Caco-2 (cell line): ENCODE data around the gene EMC1. TPM values are rescaled to one million over a fixed set of nuclear protein-coding genes. Genes with fewer than 3 reads are reported as not detected.
A peak's percentile ranks its signal among the peaks of the same experiment; 100 is the strongest.

Experiments
- BruUV-seq: library from RNA; stranded (reverse); fragments of 400-500 nt; replicated peaks from 2 replicates; lab custom pipeline; 2021; lab: Mats Ljungman, UMichigan
- CTCF ChIA-PET: fragments of 300-600 bp; sonication (Branson Sonifier 250); formaldehyde crosslinking; loops from one replicate; lab custom pipeline; 2022; ENCODE audit warnings: antibody characterized with exemption; lab: Charles Lee
- POLR2A ChIA-PET: fragments of 300-600 bp; sonication (Branson Sonifier 250); formaldehyde crosslinking; loops from one replicate; lab custom pipeline; 2022; ENCODE audit warnings: antibody characterized with exemption; lab: Charles Lee
- DNase-seq, 2 experiments: peaks; one replicate each; pipeline versions ENCODE4 v3.0.0 to v3.0.0-alpha.2; 2020 to 2022
- H3K27me3 ChIP-seq: replicated peaks from 2 replicates; pipeline ENCODE4 v1.6.0; 2011; ENCODE audit warnings: low read length; ENCODE audit not compliant: control insufficient read depth, insufficient read depth
- H3K36me3 ChIP-seq: 2 replicates; pipeline ENCODE4 v1.5.1; 2011; ENCODE audit warnings: low read length; ENCODE audit not compliant: control insufficient read depth, insufficient read depth
- H3K4me1 ChIP-seq: fragments of 250-450 bp; sonication (Bioruptor Pico); 2 replicates; pipeline ENCODE4 v1.5.1; 2020; ENCODE audit warnings: mild to moderate bottlenecking
- H3K4me3 ChIP-seq: 2 replicates; pipeline ENCODE4 v1.5.1; 2011; ENCODE audit warnings: low read depth, mild to moderate bottlenecking, control low read depth, low read length
- H3K9me3 ChIP-seq: fragments of 250-450 bp; sonication (Bioruptor Pico); 2 replicates; pipeline ENCODE4 v1.5.1; 2020; ENCODE audit warnings: mild to moderate bottlenecking, moderate library complexity
- H3K27ac Mint-ChIP-seq: one replicate; pipeline ENCODE4 v1.8.0; 2022; ENCODE audit warnings: mixed read lengths; ENCODE audit not compliant: unreplicated experiment
- H3K27me3 Mint-ChIP-seq: one replicate; pipeline ENCODE4 v1.8.0; 2022; ENCODE audit warnings: mixed read lengths; ENCODE audit not compliant: insufficient read depth, unreplicated experiment
- H3K36me3 Mint-ChIP-seq: one replicate; pipeline ENCODE4 v1.8.0; 2022; ENCODE audit warnings: mild to moderate bottlenecking, mixed read lengths; ENCODE audit not compliant: insufficient read depth, unreplicated experiment
- H3K4me1 Mint-ChIP-seq: one replicate; pipeline ENCODE4 v1.8.0; 2022; ENCODE audit warnings: low read depth, mixed read lengths; ENCODE audit not compliant: unreplicated experiment
- H3K4me3 Mint-ChIP-seq: one replicate; pipeline ENCODE4 v1.8.0; 2022; ENCODE audit warnings: mild to moderate bottlenecking, moderate library complexity, mixed read lengths; ENCODE audit not compliant: unreplicated experiment
- H3K9me3 Mint-ChIP-seq: one replicate; pipeline ENCODE4 v1.8.0; 2022; ENCODE audit warnings: mixed read lengths; ENCODE audit not compliant: unreplicated experiment
- intact Hi-C: fragments of 100-400 bp; cut with micrococcal nuclease; formaldehyde crosslinking; loops from one replicate; pipeline ENCODE4 v1.10.0; 2022; ENCODE audit not compliant: unreplicated experiment
- total RNA-seq: library from RNA; stranded (reverse); gene quantifications from 2 replicates; pipeline ENCODE4 v1.2.3, GENCODE V29; 2022
- TF ChIP-seq, protein P1 (sequence below), 2 experiments: fragments of 200-600 bp in 1 of 2; IDR thresholded peaks; 1 replicate in 1 of 2; 2 replicates in 1 of 2; pipeline versions ENCODE4 v1.5.1 to v1.8.0; 2011 to 2022; ENCODE audit warnings: antibody characterized with exemption in 1 of 2, control low read depth in 1 of 2, inconsistent platforms in 1 of 2, low read depth in 1 of 2, low read length in 1 of 2, mild to moderate bottlenecking in 1 of 2, moderate library complexity in 1 of 2; ENCODE audit not compliant: insufficient read depth in 1 of 2, severe bottlenecking in 1 of 2, unreplicated experiment in 1 of 2

EMC1 gene
- total RNA-seq, 1 experiment from 2014 or later = 51.5 TPM

DNA sequence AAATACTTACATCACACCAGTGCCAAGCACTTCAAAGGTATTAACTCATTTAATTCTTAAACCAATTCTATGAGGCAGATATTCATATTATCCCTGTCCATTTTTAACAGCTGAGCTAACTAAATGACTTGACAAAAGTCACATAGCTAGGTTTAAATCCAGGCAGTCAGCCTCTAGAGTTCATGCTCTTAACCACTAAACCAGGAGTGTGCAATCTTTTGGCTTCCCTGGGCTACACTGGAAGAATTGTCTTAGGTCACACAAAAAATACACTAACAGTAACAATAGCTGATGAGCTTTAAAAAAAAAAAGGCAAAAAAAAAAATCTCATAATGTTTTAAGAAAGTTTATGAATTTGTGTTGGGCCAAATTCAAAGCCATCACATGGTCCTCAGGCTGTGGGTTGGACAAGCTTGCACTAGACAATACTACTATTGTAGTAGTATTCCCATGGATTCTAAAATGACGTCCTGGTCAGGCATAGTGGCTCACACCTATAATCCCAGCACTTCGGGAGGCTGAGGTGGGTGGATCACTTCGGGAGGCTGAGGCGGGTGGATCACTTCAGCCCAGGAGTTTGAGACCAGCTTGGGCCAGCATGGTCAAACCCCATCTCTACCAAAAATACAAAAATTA is 51.2 kb downstream of the EMC1 start:
- no TSS peak for BruUV-seq
- TF ChIP-seq, protein P1, sequence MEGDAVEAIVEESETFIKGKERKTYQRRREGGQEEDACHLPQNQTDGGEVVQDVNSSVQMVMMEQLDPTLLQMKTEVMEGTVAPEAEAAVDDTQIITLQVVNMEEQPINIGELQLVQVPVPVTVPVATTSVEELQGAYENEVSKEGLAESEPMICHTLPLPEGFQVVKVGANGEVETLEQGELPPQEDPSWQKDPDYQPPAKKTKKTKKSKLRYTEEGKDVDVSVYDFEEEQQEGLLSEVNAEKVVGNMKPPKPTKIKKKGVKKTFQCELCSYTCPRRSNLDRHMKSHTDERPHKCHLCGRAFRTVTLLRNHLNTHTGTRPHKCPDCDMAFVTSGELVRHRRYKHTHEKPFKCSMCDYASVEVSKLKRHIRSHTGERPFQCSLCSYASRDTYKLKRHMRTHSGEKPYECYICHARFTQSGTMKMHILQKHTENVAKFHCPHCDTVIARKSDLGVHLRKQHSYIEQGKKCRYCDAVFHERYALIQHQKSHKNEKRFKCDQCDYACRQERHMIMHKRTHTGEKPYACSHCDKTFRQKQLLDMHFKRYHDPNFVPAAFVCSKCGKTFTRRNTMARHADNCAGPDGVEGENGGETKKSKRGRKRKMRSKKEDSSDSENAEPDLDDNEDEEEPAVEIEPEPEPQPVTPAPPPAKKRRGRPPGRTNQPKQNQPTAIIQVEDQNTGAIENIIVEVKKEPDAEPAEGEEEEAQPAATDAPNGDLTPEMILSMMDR (IDR thresholded peaks at IDR 0.05; ENCODE audit: insufficient read depth in 1 of 2, low read depth in 1 of 2, low read length in 1 of 2, severe bottlenecking in 1 of 2, unreplicated experiment in 1 of 2) = no peak
- CTCF ChIA-PET = no interaction called here
- Mint-ChIP-seq H3K27ac (no peak overlapping the region), H3K4me1 (peaks cover 43% of the 10 kb centered on the region), H3K27me3 (no peaks in the 10 kb centered on the region), H3K36me3 (peaks cover 77% of the 10 kb centered on the region), H3K4me3 (no peak overlapping the region), H3K9me3 (no peaks in the 10 kb centered on the region)
- POLR2A ChIA-PET = no interaction called here
- no peak for DNase-seq
- Histone ChIP-seq H3K4me3 (no peak overlapping the region), H3K27me3 (no peaks in the 10 kb centered on the region), H3K4me1 (peaks cover 59% of the 10 kb centered on the region), H3K9me3 (no peaks in the 10 kb centered on the region), H3K36me3 (peaks cover 1% of the 10 kb centered on the region; the same call in 1 of the 2 replicates)
- intact Hi-C loops = no loop called here

DNA sequence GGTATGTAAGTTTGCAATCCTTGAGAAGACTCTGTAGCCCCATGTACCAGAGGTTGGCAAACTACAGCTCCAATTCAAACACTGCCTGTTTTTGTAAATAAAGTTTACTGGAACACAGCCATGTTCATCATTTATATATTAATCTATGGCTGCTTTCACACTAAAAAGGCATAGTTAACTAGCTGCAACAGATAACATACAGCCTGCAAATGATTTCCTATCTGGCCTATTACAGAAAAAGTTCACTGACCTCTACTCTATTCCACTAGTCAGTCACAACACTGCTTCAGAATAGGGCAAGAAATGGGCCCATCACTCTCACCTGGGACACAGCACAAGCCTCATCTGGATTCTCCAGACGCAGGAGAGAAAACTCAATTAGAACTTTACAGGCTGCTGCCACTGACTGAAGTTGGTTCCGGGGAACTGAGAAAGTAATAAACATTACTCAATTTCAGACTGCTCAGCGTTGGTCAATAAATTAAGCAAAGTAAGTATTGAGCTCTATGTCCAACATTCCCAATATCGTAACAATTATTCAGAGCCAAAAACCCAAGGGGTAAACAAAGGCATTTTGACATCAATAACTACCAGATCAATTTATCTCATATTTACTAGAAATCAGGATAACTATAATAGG is 51.9 kb downstream of the EMC1 start:
- TF ChIP-seq, protein P1 (IDR thresholded peaks at IDR 0.05; ENCODE audit: insufficient read depth in 1 of 2, low read depth in 1 of 2, low read length in 1 of 2, severe bottlenecking in 1 of 2, unreplicated experiment in 1 of 2) = no peak
- Mint-ChIP-seq H3K4me1 (peaks cover 37% of the 10 kb centered on the region), H3K36me3 (peaks cover 77% of the 10 kb centered on the region), H3K9me3 (no peaks in the 10 kb centered on the region), H3K4me3 (no peak overlapping the region), H3K27ac (no peak overlapping the region), H3K27me3 (no peaks in the 10 kb centered on the region)
- Histone ChIP-seq H3K9me3 (no peaks in the 10 kb centered on the region), H3K4me3 (no peak overlapping the region), H3K36me3 (peaks cover 1% of the 10 kb centered on the region; the same call in 1 of the 2 replicates), H3K27me3 (no peaks in the 10 kb centered on the region), H3K4me1 (peaks cover 53% of the 10 kb centered on the region)
- intact Hi-C loops = no loop called here
- CTCF ChIA-PET = no interaction called here
- no TSS peak for BruUV-seq
- POLR2A ChIA-PET = no interaction called here
- DNase-seq = no peak

DNA sequence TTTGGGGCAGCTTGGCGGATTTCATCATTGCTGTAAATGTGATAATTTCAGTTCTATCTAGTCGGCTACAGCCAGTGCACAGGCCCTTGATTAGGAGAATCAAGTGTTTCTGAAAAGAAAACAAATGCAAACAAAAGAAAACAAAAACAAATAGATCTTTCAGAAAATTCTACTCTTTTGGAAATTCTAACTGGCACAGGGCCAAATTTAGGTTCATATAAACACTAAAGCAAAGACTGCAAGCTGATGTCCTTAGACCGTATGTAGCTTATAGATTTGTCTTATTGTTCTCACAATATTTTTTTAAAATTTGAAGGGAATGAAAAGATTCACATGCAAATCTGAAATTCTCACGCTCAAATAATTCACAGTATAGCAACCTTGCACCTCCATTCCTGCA is 52.5 kb downstream of the EMC1 start:
- Mint-ChIP-seq H3K4me3 (peak overlapping the region; percentile 27), H3K4me1 (peaks cover 32% of the 10 kb centered on the region), H3K36me3 (peaks cover 83% of the 10 kb centered on the region), H3K27ac (no peak overlapping the region), H3K9me3 (no peaks in the 10 kb centered on the region), H3K27me3 (no peaks in the 10 kb centered on the region)
- intact Hi-C loops = no loop called here
- TF ChIP-seq, protein P1 (IDR thresholded peaks at IDR 0.05; ENCODE audit: insufficient read depth in 1 of 2, low read depth in 1 of 2, low read length in 1 of 2, severe bottlenecking in 1 of 2, unreplicated experiment in 1 of 2) = no peak
- Histone ChIP-seq H3K4me3 (no peak overlapping the region), H3K27me3 (no peaks in the 10 kb centered on the region), H3K4me1 (peaks cover 47% of the 10 kb centered on the region), H3K9me3 (no peaks in the 10 kb centered on the region), H3K36me3 (peaks cover 1% of the 10 kb centered on the region; the same call in 1 of the 2 replicates)
- DNase-seq = no peak
- CTCF ChIA-PET = no interaction called here
- no TSS peak for BruUV-seq
- POLR2A ChIA-PET = no interaction called here
